Hepatocyte (in vitro differentiated cells): ENCODE measurements around the gene TEKT5.

Experiments
- CTCF ChIP-seq: fragments of 200-600 bp; sonication (generic); IDR thresholded peaks from 2 replicates; pipeline ENCODE4 v1.5.1; 2016; ENCODE audit warnings: antibody characterized with exemption, mild to moderate bottlenecking; ENCODE audit not compliant: poor library complexity
- EZH2 ChIP-seq: fragments of 200-600 bp; sonication (generic); IDR thresholded peaks from 2 replicates; pipeline ENCODE4 v1.6.1; 2016; ENCODE audit warnings: antibody characterized with exemption, mild to moderate bottlenecking, borderline replicate concordance

GRCh38 chr16:10666291-10666690 lies 28.4 kb downstream of the TEKT5 start:
- TF ChIP-seq CTCF, result no peak
- TF ChIP-seq EZH2, result no peak
